ENCODE results near the gene DCPS. TPM values are rescaled to one million over a fixed set of nuclear protein-coding genes. Genes with fewer than 3 reads are reported as not detected.
"Not testable (repeated sequence)": the region's sequence is repeated elsewhere in the genome, so short reads cannot be mapped to it uniquely, and the experiment has no call there.

DCPS gene
- total RNA-seq, 1 experiment from 2014 or later, result 23.8 TPM

- Histone ChIP-seq H3K36me3 (ENCODE audit: low read depth) (no peaks in the 10 kb centered on the region), H2AFZ (no peak overlapping the region), H3F3A (ENCODE audit: insufficient read depth, low read depth) (peaks cover 5% of the 10 kb centered on the region; the same call in 1 of the 2 replicates), H3K27me3 (ENCODE audit: insufficient read depth, low read depth) (no peaks in the 10 kb centered on the region), H4K20me1 (ENCODE audit: insufficient read depth) (no peaks in the 10 kb centered on the region), H3K4me3 (no peak overlapping the region), H3K79me2 (ENCODE audit: low read depth) (peaks cover 7% of the 10 kb centered on the region; the same call in 1 of the 2 replicates), H3K27ac (no peak overlapping the region), H3K9me2 (ENCODE audit: insufficient read depth) (no peaks in the 10 kb centered on the region), H3K4me2 (no peak overlapping the region), H3K9me3 (ENCODE audit: insufficient read depth, low read depth) (no peaks in the 10 kb centered on the region), H3K4me1 (replicated peaks; ENCODE audit: insufficient read depth) (peaks cover 15% of the 10 kb centered on the region)
- ChIA-PET POLR2A (ENCODE audit: unreplicated experiment) (no interaction called here), CTCF (no interaction called here)
- DNase-seq, result no peak
- intact Hi-C loops (cut with micrococcal nuclease; ENCODE audit: unreplicated experiment), result loop anchor here (5.0 to 10.0 kb wide), 2 partner anchors 383 to 765 kb away; no protein-coding TSS in a partner anchor
- no TSS peak for BruUV-seq (replicated peaks)
- TF ChIP-seq EZH2 (IDR thresholded peaks at IDR 0.05; ENCODE audit: low read depth), result no peak
- peak; percentile 58 for TF ChIP-seq CTCF (conservative IDR thresholded peaks at IDR 0.05)
Observed at GRCh38 chr11:126307706-126308105, 3.8 kb downstream of the DCPS start.

GRCh38 chr11:126308271-126308671 lies 4.4 kb downstream of the DCPS start:
- ChIA-PET POLR2A (ENCODE audit: unreplicated experiment) (no interaction called here), CTCF (no interaction called here)
- Histone ChIP-seq H3K9me3 (ENCODE audit: insufficient read depth, low read depth) (no peaks in the 10 kb centered on the region), H3K4me3 (no peak overlapping the region), H3F3A (ENCODE audit: insufficient read depth, low read depth) (peaks cover 5% of the 10 kb centered on the region; the same call in 1 of the 2 replicates), H2AFZ (no peak overlapping the region), H3K27me3 (ENCODE audit: insufficient read depth, low read depth) (no peaks in the 10 kb centered on the region), H3K4me2 (no peak overlapping the region), H3K79me2 (ENCODE audit: low read depth) (0 out of 2 replicates have a peak, but pooled peaks cover 3% of the 10 kb centered on the region), H4K20me1 (ENCODE audit: insufficient read depth) (no peaks in the 10 kb centered on the region), H3K27ac (no peak overlapping the region), H3K9me2 (ENCODE audit: insufficient read depth) (no peaks in the 10 kb centered on the region), H3K36me3 (ENCODE audit: low read depth) (no peaks in the 10 kb centered on the region), H3K4me1 (replicated peaks; ENCODE audit: insufficient read depth) (peaks cover 9% of the 10 kb centered on the region)
- no TSS peak for BruUV-seq (replicated peaks)
- TF ChIP-seq EZH2 (IDR thresholded peaks at IDR 0.05; ENCODE audit: low read depth), result no peak
- TF ChIP-seq CTCF (conservative IDR thresholded peaks at IDR 0.05), result no peak
- DNase-seq, result no peak
- intact Hi-C loops (cut with micrococcal nuclease; ENCODE audit: unreplicated experiment), result loop anchor here (5.0 to 10.0 kb wide), 2 partner anchors 383 to 764 kb away; no protein-coding TSS in a partner anchor

GRCh38 chr11:126308771-126309170 lies 4.9 kb downstream of the DCPS start:
- H4K20me1 ChIP-seq (ENCODE audit: insufficient read depth); H3K9me2 ChIP-seq (ENCODE audit: insufficient read depth); H3K27ac ChIP-seq; H3F3A ChIP-seq (ENCODE audit: insufficient read depth, low read depth); BruUV-seq (replicated peaks); CTCF ChIA-PET; H3K79me2 ChIP-seq (ENCODE audit: low read depth); H3K36me3 ChIP-seq (ENCODE audit: low read depth); H3K27me3 ChIP-seq (ENCODE audit: insufficient read depth, low read depth); POLR2A ChIA-PET (ENCODE audit: unreplicated experiment); DNase-seq; H2AFZ ChIP-seq; H3K9me3 ChIP-seq (ENCODE audit: insufficient read depth, low read depth); H3K4me1 ChIP-seq (replicated peaks; ENCODE audit: insufficient read depth); H3K4me2 ChIP-seq; H3K4me3 ChIP-seq: not testable (repeated sequence)
- intact Hi-C loops (cut with micrococcal nuclease; ENCODE audit: unreplicated experiment), result loop anchor here (5.0 to 10.0 kb wide), 2 partner anchors 384 to 764 kb away; no protein-coding TSS in a partner anchor
